ENCODE measurements around the gene LRSAM1. TPM values are rescaled to one million over a fixed set of nuclear protein-coding genes. Genes with fewer than 3 reads are reported as not detected.
"Not testable (repeated sequence)": the region's sequence is repeated elsewhere in the genome, so short reads cannot be mapped to it uniquely, and the experiment has no call there.

LRSAM1 gene
- polyA plus RNA-seq, 5 donors: 15.1 to 19.9 (median 16.7) TPM

DNA sequence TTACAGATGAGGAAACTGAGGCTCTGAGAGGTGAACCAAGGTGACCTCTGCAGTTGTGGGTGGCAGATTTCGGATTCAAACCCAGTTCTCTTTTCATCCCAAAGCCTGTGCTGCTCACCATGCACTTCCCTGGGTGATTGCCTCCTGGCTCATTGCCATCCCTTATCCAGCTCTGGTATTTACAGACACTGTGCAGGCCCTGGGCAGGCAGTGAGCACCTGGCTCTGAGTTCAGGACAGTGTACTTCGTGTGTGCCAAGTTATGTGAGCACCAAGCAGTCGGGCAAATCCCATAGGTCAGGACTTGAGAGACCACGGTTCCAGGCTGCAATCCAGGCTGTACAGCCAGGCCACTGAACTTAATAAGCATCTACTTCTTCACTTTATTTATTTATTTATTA, 1.4 kb downstream of the LRSAM1 start:
- DNase-seq: no peak

DNA sequence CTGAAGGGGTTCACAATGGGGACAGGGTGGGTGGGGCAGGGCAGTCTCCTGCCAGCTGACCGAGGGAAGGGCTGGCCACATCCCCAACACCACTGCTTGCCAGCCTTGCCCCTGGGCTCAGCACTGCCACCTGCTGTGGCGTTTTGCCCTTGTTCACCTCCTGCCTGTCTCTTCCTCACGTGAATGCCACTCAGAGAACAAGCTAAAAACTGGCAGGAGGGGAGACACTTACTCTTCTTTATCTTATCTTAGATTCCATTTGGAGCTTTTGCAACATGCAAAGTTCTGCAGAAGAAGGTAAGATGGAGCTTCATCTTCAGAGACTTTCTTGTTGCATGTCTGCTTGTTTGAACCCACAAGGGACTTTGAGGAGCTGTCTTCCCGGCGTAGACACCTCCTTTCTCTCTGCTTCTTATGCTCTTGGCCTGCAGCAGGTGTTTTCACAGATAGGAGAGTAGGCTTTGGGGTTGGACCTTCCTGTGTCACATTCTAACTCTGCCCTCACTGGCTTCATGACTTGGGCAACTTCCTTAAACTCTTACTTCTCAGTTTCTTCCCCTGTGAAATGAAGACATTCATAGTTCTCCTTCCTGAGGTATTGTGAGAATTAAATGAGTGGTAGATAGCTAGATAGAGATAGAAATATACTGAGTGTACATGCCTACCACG, 4.1 kb downstream of the LRSAM1 start:
- DNase-seq: no peak

DNA sequence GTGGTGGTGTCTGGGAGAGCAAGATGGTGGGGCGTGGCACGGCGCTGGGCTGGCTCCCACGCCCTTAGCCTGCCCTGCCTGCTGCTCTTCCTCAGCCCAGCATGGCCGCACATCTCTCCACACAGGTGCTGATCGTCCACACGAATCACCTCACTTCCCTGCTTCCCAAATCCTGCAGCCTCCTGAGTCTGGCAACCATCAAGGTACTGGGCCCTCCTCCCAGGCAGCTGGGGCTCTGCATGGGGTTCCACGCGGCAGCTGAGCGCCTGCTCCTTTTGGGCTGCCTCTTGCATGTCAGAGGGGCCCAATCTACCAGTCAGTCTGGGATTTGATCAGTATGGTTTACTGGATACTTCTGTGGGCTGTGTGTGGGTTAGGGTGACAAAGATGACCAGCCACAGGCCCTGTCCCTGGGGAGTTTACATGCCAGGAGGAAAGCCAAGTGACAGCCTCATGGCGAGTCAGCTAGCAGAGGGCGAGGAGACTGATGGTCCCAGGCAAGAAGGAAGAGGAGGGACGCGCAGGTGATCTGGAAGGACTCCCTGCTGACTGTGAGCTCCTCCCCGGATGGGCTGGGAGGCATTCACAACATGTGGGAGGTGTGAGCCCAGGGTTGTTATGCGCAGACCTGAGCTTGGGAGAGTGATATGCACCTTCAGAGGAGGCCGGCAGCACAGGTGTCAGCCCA, 6.0 kb downstream of the LRSAM1 start:
- DNase-seq: no peak

DNA sequence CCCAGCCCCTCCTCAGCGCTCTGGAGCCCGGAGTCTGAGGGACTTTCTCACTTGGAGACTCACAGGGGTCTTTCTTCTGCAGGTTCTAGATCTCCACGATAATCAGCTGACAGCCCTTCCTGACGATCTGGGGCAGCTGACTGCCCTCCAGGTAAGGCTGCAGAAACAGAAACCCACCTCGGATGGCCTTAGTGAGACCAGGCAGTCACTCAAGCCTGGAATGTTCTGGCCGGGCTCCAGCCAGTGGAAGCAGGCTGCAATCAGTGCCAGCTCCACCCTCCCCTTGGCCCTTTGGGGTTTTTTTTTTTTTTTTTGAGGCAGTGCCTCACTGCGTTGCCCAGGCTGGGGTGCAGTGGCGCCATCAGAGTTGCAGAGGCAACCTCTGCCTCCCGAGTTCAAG, 7.6 kb downstream of the LRSAM1 start:
- no peak for DNase-seq

DNA sequence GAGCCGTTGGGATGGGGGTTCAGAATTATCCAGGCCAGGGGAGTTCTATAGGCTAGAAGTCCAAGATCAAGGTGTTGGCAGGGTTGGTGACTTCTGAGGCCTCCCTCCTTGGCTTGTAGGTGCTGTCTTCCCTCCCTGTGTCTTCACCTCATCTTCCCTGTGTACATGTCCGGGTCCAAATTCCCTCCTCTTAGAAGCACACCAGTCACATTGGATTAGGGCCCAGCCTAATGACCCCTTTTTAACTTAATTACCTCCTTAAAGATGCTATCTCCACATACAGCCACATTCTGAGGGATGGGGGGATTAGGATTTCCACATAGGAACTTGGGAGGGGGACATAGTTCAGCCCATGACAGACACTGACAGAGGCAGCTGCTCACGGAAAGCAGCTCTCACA, 12.1 kb downstream of the LRSAM1 start:
- DNase-seq: no peak

DNA sequence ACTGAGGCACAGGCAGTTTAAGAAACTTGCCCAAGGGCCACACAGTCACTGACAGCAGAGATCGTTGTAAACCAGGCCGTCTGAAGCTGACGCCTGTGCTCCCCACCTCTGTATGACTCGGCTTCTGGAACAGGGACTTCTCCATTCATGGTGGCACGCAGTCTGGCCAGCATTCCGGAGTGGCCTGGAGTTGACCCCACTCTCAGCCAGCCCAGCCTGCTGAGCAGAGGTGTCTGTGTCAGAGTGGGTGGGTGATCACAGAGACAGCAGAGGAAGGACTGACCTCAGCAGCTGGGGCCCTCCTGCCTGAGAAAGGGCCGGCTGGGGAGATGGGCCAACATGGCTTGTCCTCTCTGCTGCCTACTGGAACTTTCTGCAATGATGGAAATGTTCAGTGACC, 12.6 kb downstream of the LRSAM1 start:
- no peak for DNase-seq

DNA sequence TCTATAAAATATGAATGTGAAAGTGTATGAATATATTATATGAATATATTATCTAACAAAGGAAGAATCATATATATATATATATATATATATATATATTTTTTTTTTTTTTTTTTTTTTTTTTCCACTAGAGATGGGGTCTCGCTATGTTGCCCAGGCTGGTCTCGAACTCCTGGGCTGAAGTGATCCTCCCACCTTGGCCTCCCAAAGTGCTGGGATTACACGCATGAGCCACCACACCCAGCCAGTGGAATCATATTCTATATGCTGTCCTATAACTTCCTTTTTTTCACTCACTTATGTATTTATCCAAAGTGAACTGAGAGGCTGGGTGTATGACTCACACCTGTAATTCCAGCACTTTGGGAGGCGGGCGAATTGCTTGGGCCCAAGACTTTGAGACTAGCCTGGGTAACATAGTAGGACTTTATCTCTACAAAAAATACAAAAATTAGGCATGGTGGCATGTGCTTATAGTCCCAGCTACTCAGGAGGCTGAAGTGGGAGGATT, 15.2 kb downstream of the LRSAM1 start:
- DNase-seq: not testable (repeated sequence)

DNA sequence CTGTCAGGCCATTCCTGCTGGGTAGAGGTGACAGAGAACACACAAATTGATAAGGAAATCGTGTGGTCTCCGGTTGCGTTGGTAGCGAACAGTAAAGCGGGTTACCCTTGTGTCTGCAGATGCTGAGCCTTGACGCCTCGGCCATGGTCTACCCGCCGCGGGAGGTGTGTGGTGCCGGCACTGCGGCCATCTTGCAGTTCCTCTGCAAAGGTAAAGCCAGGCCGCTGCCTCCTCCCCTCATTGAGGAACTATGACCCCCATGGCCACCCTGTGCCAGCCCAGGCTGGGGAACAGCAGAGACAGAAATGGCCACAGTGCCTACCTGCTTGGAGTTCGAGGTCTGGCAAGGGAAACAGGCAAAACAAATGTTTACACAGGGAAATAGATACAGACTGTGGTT, 16.3 kb downstream of the LRSAM1 start:
- no peak for DNase-seq

DNA sequence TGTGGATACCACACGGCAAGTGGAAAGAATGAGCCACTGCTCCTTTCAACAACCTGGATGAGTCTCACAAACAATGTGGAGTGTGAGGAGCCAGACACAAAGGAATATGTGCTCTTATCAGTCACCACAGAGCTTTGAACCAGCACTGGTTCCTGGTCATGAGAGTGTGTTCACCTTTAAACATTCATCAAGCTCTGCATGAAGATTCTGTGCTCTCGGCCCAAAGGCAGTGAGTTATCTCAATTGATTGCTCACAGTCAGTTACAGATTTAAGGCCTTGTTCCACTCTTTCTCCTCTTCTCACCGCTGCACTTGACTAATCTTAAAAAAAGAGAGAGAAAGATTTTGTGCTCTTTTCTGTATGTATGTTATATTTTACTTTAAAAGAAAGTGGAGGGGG, 19.4 kb downstream of the LRSAM1 start:
- no peak for DNase-seq

DNA sequence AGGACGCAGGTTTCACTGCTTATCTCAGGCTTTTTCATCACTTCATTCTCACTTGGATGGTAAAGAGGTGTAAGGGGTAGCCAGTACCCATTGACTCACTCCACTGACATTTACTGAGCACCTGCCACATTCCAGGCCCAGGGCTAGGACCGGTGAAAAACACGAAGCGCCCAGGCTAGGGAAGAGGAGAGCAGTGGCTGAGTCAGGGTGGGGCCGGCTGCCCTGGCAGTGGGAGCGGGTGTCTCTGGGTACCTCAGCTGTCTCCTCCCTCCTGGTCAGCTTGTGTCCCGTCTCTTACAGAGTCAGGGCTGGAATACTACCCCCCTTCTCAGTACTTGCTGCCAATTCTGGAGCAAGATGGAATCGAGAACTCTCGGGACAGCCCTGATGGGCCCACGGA, 22.2 kb downstream of the LRSAM1 start:
- no peak for DNase-seq

DNA sequence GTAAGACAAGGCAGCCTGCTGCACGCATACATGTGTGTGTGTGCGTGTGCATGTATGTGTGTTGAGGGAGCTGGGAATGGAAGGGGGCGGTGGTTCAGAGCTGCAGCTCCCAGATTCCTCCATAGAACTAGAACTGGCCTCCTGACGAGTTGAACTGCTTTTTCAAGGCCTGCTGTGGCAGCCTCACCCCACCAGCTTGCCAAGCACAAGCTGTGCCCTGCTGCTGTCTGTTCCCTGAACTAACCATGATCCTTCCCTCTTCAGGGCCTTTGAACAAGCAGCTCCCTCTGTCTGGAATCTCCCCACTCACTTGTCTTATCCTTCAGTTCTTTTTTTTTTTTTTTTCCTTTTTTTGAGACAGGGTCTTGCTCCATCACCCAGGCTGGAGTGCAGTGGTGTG, 22.6 kb downstream of the LRSAM1 start:
- DNase-seq: no peak

DNA sequence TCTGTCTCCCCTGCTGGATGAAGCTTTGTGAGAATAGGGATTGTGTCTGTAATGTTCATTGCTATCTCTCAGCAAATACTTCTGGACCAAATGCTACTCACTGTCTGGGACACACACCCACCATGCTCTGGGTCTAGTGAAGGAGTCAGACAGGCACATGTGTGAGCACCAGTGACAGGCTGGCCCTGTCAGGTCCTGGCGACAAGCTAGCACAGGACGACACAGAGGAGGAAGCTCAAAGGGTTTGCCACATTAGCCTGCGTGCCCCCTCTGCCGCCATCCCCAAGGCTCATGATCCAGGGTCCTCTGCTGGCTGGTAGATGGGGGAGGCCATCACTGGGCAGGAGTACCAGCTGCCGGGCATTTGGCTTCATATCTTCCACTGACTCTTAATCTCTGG, 23.3 kb downstream of the LRSAM1 start:
- DNase-seq: no peak

DNA sequence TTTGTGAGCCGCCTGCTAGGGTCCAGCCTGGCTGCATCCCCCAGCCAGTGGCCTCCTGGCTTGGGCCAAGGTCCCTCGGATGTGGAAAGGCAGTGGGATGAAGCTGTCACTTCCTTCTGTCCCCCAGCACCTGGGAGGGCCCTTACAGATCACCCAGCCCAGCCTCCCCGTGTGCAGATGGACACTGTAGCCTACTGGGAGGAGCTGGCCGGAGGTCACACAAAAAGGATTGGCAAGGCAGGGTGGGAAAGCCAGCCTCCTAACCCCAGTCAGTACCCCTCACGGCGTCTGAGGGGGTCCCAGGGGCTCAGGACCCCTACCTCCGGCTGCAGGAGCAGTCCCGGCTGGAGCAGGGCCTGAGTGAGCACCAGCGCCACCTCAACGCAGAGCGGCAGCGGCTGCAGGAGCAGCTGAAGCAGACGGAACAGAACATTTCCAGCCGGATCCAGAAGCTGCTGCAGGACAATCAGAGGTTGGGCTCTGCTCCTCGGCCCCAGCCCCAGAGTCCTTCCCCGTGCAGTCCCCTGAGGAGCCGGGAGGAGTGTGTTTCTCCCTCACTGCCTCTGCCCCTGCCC, 28.3 kb downstream of the LRSAM1 start:
- no peak for DNase-seq

DNA sequence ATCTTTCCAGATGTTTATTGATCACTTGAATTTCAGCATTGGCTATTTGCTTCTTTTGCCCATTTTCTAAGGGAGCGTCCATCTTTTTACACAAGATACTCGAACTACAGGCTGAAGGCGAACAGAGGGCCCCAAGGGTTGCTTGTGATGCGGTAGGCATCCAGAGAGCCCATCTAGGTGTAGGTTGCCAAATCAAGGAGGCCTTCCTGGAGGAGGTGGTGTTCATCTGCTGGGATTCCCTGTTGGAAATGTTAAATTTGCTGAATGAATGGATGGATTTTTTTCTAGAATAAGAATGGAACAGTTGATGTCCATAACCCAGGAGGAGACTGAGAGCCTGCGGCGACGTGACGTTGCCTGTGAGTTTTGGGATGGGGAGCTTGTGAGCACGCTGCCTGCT, 31.4 kb downstream of the LRSAM1 start:
- no peak for DNase-seq

DNA sequence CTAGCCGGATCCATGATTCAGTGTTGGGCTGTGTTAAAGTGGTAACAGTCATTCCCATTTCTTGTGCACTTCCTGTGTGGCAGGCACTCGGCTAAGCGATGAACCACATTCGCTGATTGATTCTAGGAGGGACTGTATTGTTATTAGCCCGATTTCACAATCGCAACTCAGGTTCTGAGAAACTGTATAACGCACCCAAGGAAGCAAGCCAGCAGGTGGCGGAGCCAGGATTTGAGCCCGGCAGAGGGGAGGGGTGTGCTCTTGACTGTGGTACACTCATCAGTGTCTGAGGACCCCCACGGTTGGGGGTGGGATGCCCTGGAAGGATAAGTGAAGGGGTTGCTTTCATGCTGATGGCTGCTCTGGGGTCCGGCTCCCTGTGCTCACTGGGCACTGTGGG, 34.7 kb downstream of the LRSAM1 start:
- no peak for DNase-seq

DNA sequence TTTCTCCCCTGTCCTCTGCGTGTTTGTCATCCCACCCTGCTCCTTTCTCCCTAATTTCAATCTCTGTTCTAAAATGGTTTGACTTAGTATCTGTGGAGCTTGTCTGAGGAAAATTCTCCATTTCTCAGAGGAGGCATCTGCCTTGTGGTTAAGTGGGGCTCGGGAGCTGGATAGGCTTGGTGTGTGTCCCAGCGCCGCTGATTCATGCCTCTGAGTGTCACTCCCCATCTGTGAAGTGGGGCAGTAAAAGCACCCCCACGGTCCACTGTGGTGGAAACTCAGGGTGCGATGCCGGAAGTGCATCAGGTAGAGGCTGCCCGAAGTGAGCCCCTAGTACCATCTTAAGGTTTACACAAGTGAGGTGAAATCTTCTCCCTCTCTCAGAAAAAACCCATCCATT, 37.6 kb downstream of the LRSAM1 start:
- DNase-seq: no peak

DNA sequence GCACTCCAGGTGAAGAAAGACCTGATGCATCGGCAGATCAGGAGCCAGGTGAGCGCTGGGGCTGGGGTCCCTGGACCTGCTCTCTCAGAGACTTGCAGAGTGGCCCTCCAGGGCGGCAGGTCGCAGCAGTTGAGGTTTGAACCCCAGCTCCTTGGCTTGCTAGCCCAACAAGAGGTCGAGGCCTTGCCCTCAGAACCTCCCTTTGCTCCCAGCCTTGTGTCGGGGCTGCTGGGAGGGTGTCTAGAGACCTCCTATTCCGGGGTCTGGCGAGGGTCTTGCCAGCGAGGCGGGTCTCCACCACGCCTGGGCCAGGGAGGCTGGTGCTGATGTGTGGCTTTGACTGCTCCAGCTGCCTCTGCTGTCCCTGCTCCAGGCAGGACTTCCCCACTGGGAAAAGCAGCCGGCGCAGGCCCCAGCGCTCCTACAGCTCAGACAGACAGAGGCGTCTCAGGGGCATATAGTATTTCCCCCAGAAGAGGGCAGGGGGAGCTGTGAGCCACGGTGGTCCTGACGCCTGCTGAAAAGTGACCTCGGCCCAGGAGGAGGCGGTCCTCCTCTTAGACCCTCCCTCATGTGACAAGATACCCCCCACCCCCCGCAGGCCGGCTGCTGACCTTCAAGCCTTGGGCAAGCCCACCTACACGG, 38.3 kb downstream of the LRSAM1 start:
- no peak for DNase-seq

DNA sequence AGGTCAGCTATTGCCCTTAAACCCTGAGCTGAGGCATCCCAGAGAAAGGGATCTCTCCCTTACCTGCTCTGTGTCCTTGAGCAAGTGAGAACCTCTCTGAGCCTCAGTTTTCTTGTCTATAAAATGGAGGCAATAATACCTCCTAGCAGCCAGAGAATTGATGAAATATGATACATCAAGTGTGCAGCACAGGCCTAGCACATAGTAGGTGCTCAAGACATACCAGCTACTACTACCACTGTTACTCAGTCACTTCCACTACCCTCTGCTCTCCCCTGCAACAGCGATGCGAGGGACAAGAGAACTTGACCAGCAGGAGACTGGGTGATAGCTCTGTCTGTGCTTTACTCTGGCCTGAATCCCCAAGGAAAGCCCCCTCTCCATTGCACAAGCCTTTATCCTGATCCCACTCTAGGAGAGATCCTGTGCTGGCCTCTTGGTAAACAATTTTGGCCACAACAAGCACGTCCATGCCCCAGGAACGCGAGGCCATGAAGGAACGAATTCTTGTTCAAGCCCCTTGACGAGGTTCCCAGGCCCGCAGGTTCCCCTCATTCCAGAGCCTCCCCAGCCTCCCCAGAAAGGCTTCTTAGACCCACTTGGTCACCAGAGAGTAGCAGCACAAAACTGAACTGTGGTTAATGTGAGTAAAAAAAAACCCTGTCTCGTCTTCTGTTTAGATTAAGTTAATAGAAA, 39.4 kb downstream of the LRSAM1 start:
- no peak for DNase-seq

DNA sequence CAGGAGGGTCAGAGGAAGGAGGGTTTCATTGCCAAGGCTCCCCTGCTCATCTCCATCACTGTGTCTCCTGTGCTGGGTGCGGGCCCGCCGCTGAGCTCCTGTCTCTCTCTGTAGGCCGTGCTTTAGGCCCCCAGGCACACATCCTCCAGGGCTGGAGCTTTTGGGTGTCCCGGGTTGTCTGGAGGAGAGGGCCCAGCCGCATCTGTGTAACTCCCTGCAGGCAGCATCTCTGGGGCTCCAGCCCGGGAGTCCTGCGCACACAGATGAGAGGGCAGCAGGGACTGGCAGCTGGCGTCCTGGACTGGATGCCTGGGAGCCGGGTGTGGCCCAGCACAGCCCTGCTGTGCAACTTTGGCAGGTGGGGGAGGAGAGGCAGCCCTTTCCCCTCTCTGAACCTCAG, 40.2 kb downstream of the LRSAM1 start:
- DNase-seq: no peak

DNA sequence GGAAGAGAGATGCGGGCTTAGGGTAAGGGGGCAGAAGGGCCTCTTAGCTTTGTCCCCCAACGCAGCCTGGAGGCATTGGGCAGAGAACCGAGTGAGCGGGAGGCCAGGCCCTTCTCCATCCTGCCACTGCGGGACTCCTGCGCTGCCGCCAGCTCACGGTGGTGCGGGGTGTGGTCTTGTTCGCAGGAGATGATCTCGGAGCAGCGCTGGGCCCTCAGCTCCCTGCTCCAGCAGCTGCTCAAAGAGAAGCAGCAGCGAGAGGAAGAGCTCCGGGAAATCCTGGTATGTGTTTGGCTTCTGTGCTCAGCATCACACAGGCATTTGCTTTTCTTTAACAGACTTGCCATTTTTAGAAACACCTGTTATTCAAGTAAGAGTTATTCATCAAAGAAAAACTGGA, 41.3 kb downstream of the LRSAM1 start:
- no peak for DNase-seq

DNA sequence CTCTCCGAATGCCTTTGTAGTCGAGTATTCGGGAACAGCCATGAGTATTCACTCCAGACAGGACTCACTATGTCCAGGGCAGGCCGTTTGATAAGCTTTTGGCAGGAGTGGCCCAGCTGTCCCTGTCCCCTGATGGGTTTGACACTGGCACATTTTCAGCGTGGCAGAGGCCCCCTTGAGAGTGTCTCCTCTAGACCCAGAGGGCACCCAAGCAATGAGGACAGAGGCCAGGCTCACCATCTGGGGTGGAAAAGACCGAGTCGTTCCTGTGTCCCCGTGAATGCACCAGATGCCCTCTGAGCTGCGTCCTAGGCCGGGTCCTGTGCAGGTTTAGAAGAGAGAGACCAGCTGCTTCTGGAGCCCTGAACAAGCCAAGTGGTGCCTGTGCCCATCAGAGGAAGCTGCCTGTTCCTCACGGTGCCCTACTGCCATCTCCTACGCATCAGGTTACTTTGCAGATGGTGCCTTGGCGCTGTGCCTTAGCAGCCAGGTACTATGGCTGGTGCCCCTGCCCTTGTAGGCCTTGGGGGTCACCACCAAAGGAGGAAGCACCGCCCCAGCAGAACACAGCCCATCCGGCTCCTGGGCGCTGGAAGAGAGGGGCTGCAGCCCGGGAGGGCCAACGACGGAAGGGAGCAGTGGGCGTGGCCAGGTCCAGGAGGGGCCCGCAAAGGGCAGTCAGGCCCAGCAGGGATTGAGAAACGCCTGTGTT, 42.4 kb downstream of the LRSAM1 start:
- DNase-seq: no peak

DNA sequence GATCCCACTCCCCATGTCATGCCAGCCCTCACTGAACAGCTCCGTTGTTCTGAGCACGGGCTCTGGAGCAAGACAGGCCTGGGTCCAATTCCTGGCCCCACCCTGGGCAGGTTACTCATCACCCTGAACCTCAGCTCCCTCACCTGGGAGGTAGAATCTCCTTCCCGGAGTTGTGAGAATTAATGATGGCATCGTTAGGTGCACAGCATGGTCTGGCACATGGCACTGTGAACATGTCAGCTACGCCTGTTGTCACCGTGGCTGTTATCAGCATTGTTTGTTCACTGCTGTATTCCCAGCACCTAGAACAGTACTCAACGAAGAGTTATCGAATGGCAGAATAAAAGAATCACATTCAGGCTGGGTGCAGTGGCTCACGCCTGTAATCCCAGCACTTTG, 43.0 kb downstream of the LRSAM1 start:
- no peak for DNase-seq
